HUES6 (cell line): Measurements from ENCODE around the gene CDC42EP4.

Source experiments
- H3K27ac ChIP-seq: 2 replicates; pipeline ENCODE4 v1.7.0; 2013; ENCODE audit warnings: low read depth, mild to moderate bottlenecking, low read length, inconsistent platforms
- H3K27me3 ChIP-seq: 2 replicates; pipeline ENCODE4 v1.6.1; 2013; ENCODE audit warnings: low read length; ENCODE audit not compliant: control insufficient read depth, insufficient read depth
- H3K36me3 ChIP-seq: 2 replicates; pipeline ENCODE4 v1.6.1; 2013; ENCODE audit warnings: low read length; ENCODE audit not compliant: control insufficient read depth, insufficient read depth
- H3K4me1 ChIP-seq: 2 replicates; pipeline ENCODE4 v1.6.1; 2013; ENCODE audit warnings: low read length; ENCODE audit not compliant: control insufficient read depth, insufficient read depth
- H3K4me3 ChIP-seq: 2 replicates; pipeline ENCODE4 v1.5.1; 2013; ENCODE audit warnings: low read depth, low read length
- H3K9ac ChIP-seq: one replicate; pipeline ENCODE4 v1.6.1; 2013; ENCODE audit warnings: mild to moderate bottlenecking, low read length
- H3K9me3 ChIP-seq: 2 replicates; pipeline ENCODE4 v1.6.1; 2013; ENCODE audit warnings: low read depth, low read length; ENCODE audit not compliant: control insufficient read depth, insufficient read depth

CDC42EP4 gene

GRCh38 chr17:73284906-73285602, 26.7 kb downstream of the CDC42EP4 start:
- Histone ChIP-seq H3K9me3 (no peaks in the 10 kb centered on the region), H3K36me3 (peaks cover 13% of the 10 kb centered on the region), H3K4me3 (no peak overlapping the region), H3K4me1 (peaks cover 25% of the 10 kb centered on the region), H3K9ac (no peak overlapping the region), H3K27me3 (no peaks in the 10 kb centered on the region), H3K27ac (no peak overlapping the region)

GRCh38 chr17:73284354-73284753, 27.4 kb downstream of the CDC42EP4 start:
- H3K36me3 ChIP-seq = peaks cover 13% of the 10 kb centered on the region
- H3K4me1 ChIP-seq = peaks cover 25% of the 10 kb centered on the region

GRCh38 chr17:73283841-73284282, 27.9 kb downstream of the CDC42EP4 start:
- no peak overlapping the region for H3K4me3 ChIP-seq
- H3K27me3 ChIP-seq = no peaks in the 10 kb centered on the region
- H3K27ac ChIP-seq = no peak overlapping the region
- no peak overlapping the region for H3K9ac ChIP-seq
- peaks cover 24% of the 10 kb centered on the region for H3K4me1 ChIP-seq
- peaks cover 13% of the 10 kb centered on the region for H3K36me3 ChIP-seq
- H3K9me3 ChIP-seq = no peaks in the 10 kb centered on the region

More at GRCh38 chr17:73284354-73284753, 27.4 kb downstream of the CDC42EP4 start:
- H3K27me3 ChIP-seq = no peaks in the 10 kb centered on the region
- no peak overlapping the region for H3K4me3 ChIP-seq
- H3K9me3 ChIP-seq = no peaks in the 10 kb centered on the region
- no peak overlapping the region for H3K9ac ChIP-seq
- H3K27ac ChIP-seq = no peak overlapping the region

- Histone ChIP-seq H3K4me3 (no peak overlapping the region), H3K4me1 (peaks cover 25% of the 10 kb centered on the region), H3K27ac (no peak overlapping the region), H3K36me3 (peaks cover 13% of the 10 kb centered on the region), H3K27me3 (no peaks in the 10 kb centered on the region), H3K9ac (no peak overlapping the region), H3K9me3 (no peaks in the 10 kb centered on the region)
These were observed 28.6 kb downstream of the CDC42EP4 start for GRCh38 chr17:73283250-73283649.

DNA sequence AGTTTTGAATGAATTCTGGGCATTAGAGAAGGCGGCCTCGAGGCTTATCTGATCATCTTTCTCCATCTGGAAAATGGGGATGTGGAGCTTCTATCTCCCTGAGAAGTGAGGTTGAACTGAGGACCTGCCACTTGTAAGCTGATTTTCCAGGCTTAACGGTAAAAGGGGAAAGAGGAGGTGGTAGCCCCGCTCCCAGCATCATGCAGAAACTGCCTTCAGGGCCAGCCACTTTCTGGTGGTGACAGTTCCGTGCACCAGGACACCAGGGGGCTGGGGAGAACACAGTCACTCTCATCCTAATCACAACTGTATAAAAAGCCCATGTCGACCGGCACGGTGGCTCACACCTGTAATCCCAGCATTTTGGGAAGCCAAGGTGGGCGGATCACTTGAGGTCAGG, 29.2 kb downstream of the CDC42EP4 start:
- Histone ChIP-seq H3K9ac (no peak overlapping the region), H3K27me3 (no peaks in the 10 kb centered on the region), H3K27ac (no peak overlapping the region), H3K36me3 (peaks cover 13% of the 10 kb centered on the region), H3K9me3 (no peaks in the 10 kb centered on the region), H3K4me1 (peaks cover 25% of the 10 kb centered on the region), H3K4me3 (no peak overlapping the region)

- Histone ChIP-seq H3K36me3 (peaks cover 13% of the 10 kb centered on the region), H3K4me1 (peaks cover 23% of the 10 kb centered on the region), H3K27ac (no peak overlapping the region), H3K27me3 (no peaks in the 10 kb centered on the region), H3K4me3 (no peak overlapping the region), H3K9me3 (no peaks in the 10 kb centered on the region), H3K9ac (no peak overlapping the region)
These were observed 29.9 kb downstream of the CDC42EP4 start for GRCh38 chr17:73281928-73282327.

DNA sequence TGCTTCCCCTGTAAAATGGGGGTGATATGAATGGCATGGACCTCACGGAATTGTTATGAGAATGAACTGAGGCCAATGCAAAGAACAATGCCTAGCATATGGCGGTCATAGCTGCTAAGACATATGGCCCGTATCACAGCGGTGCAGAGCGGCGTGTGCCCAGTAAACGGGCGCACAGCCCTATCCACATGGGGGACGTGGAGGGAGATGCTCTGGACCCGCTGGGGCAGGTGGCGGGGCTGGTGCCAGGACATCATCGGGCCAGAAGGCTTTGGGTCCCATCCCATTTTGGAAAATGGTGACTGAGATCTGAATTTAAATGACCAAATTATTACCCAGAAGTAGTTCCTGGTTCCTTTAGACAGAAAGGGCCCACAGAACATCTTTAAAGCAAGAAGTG, 31.6 kb downstream of the CDC42EP4 start:
- Histone ChIP-seq H3K9me3 (no peaks in the 10 kb centered on the region), H3K9ac (no peak overlapping the region), H3K36me3 (peaks cover 4% of the 10 kb centered on the region; the same call in 1 of the 2 replicates), H3K4me3 (no peak overlapping the region), H3K27me3 (no peaks in the 10 kb centered on the region), H3K4me1 (peaks cover 20% of the 10 kb centered on the region), H3K27ac (no peak overlapping the region)

DNA sequence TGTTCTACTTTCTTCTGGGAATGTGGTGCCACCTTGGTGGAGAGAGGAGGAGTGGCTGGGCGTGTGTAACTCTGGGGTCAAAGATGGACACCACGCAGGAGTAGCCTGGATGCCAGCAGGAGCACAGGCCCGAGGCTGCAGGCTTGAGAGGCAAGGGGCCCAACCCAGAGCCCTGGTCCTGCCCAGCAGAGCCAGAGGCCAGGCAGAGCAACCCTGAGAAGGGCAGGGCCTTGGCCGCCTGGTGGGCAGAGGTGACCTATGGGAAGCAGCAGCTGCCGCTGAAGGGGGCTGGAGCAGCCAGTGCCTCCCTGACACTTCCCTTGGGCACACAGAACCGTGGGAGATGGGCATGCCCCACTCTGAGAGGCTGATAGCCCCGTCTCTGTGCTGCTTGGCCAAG, 32.1 kb downstream of the CDC42EP4 start:
- Histone ChIP-seq H3K4me1 (peaks cover 16% of the 10 kb centered on the region; the same call in 1 of the 2 replicates), H3K9ac (no peak overlapping the region), H3K27me3 (no peaks in the 10 kb centered on the region), H3K9me3 (no peaks in the 10 kb centered on the region), H3K4me3 (no peak overlapping the region), H3K36me3 (no peaks in the 10 kb centered on the region), H3K27ac (no peak overlapping the region)

GRCh38 chr17:73278465-73279453, 33.0 kb downstream of the CDC42EP4 start:
- Histone ChIP-seq H3K36me3 (no peaks in the 10 kb centered on the region), H3K9ac (no peak overlapping the region), H3K27me3 (no peaks in the 10 kb centered on the region), H3K4me3 (no peak overlapping the region), H3K4me1 (peaks cover 7% of the 10 kb centered on the region; the same call in 1 of the 2 replicates), H3K27ac (no peak overlapping the region), H3K9me3 (no peaks in the 10 kb centered on the region)

GRCh38 chr17:73278049-73278464, 33.7 kb downstream of the CDC42EP4 start:
- Histone ChIP-seq H3K4me1 (0 out of 2 replicates have a peak, but pooled peaks cover 4% of the 10 kb centered on the region), H3K9me3 (no peaks in the 10 kb centered on the region), H3K4me3 (no peak overlapping the region), H3K27ac (no peak overlapping the region), H3K27me3 (no peaks in the 10 kb centered on the region), H3K36me3 (no peaks in the 10 kb centered on the region), H3K9ac (no peak overlapping the region)

GRCh38 chr17:73274490-73274889, 37.3 kb downstream of the CDC42EP4 start:
- Histone ChIP-seq H3K4me3 (no peak overlapping the region), H3K4me1 (0 out of 2 replicates have a peak, but pooled peaks cover 4% of the 10 kb centered on the region), H3K27ac (no peak overlapping the region), H3K27me3 (no peaks in the 10 kb centered on the region), H3K36me3 (no peaks in the 10 kb centered on the region), H3K9ac (no peak overlapping the region), H3K9me3 (0 out of 2 replicates have a peak, but pooled peaks cover 5% of the 10 kb centered on the region)
